Measurements from ENCODE around the gene FUOM.
"Not testable (repeated sequence)": the region's sequence is repeated elsewhere in the genome, so short reads cannot be mapped to it uniquely, and the experiment has no call there.

FUOM gene

GRCh38 chr10:133328358-133329343 is 29.2 kb downstream of the FUOM start:
- DNase-seq, result no peak

GRCh38 chr10:133327651-133328357 is 30.0 kb downstream of the FUOM start:
- DNase-seq, result no peak

- no peak for DNase-seq
Measured at GRCh38 chr10:133326745-133327650, 30.8 kb downstream of the FUOM start.

DNA sequence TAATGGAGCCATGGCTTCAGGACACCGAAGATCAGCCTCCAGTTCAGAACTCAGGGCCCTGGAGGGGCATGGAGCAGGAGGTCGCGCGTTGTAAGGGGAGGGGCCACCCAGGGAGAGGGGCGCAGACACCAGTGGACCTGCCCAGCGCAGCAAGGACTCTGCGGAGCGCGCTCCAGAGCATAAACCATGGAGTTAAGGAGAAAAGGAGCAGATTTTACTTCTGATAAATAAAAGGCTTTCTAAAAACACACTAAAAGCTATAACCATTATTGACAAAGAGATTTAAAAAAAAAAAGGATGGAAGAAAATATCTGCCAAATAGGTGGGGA is 31.6 kb downstream of the FUOM start:
- DNase-seq, result no peak

- DNase-seq, result no peak
Measured at GRCh38 chr10:133325440-133326222, 32.2 kb downstream of the FUOM start.

DNA sequence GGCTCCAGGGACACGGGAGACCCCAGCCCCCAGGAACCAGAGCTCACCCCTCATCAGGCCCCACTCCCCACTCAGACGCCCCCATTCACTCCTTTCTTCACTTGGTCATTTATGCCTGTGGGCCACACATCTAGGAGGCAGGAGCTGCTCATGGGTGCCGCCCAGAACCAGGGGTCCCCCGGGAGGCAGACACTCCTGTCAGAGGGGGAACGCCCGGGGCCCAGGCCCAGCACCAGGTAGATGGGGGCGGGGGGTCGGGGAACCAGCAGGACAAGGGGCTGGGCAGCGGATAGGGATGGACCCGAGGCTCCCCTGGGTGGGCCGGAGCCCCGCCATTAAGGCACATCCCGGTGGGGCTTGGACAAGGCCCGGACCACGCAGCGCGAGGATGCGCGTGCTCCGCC is 33.0 kb downstream of the FUOM start:
- no peak for DNase-seq

DNA sequence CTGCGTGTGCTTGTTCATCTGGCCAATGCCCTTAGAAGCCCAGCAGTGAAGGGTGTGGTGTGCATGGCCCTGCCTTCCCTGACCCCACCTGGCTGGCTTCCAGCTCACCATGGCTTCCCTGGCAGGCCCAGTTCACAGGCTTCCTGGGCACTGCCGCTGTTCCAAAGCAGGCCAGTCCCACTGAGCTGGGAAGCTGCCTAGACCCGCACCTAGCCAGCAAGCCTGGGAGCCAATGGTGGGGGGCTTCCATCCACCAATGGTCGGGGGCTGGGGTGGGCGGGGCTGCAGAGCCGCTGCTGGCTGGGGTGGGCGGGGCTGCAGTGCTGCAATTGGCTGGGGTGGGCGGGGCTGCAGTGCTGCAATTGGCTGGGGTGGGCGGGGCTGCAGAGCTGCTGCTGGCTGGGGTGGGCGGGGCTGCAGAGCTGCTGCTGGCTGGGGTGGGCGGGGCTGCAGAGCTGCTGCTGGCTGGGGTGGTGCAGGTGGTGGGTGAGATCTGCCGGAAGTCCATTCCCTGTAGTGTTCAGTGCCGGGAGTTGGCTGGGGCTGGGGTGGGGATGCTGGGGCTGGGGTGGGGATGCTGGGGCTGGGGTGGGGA is 33.5 kb downstream of the FUOM start:
- DNase-seq, result peak; percentile 75

- not testable (repeated sequence) for DNase-seq
Measured at GRCh38 chr10:133322064-133322709, 35.6 kb downstream of the FUOM start.

DNA sequence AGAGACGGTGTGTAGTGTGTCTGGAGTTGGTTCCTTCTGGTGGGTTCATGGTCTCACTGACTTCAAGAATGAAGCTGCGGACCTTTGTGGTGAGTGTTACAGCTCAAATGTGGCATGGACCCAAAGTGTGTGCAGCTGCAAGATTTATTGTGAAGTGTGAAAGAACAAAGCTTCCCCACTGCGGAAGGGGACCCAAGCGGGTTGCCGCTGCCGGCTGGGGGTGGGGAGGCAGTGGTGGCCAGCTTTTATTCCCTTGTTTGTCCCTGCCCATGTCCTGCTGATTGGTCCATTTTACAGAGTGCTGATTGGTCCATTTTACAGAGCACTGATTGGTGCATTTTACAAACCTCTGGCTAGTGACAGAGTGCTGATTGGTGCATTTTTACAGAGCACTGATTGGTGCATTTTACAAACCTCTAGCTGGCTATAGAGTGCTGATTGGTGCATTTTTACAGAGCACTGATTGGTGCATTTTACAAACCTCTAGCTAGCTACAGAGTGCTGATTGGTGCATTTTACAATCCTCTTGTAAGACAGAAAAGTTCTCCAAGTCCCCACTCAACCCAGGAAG is 36.9 kb downstream of the FUOM start:
- not testable (repeated sequence) for DNase-seq

DNA sequence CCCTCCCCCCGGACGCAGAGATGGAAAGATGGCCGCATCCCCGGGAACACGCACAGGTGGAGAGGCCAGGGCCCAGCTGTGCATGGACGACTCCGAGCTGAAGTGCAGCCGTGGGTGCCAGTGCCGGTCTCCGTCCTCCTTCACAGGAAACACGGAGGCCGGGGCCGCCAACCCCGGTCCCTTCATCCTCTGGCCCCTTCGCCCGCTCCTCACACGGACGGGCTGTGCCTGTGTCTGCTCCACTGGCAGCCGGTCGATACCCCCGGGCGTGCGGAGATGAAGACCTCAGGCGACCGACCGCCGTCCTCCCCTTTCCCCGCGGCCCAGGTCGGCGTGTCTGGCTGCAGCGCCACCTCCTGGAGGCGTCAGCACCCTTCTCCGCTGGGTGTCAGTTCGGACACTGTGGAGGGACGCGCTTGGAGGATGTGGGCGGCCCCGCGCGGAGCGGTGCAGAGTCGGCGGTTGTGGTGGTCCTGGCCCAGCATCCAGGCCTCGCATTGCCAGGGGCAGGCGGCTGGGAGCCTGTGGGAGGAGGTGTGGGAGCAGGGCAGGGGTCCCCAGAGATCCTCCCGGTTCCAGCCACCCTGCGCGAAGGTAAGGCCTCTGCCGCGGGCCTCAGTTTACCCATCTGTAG is 39.2 kb downstream of the FUOM start:
- DNase-seq, result peak; percentile 72

- DNase-seq, result no peak
Measured at GRCh38 chr10:133316732-133317131, 41.1 kb downstream of the FUOM start.

GRCh38 chr10:133316266-133316665 is 41.6 kb downstream of the FUOM start:
- DNase-seq, result no peak

GRCh38 chr10:133315847-133316246 is 42.0 kb downstream of the FUOM start:
- no peak for DNase-seq

DNA sequence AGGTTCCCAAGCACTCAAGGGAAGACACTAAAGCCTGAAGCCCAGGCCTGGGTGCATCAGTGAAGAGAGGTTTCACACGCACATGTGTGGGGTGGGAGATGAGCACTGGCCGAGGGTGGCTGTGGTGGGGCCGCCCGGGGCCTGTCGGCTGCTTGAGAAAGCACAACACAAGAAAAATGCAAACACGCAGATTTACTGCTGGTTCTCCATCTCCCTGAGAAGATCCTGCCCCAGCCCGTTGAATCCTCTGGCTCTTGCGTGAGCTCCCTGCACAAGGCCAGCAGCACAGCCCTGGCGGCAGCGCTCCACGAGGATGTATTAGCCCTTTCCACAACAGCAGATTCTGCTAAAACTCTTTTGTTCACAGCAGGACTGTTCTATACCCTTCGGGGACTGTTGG is 42.9 kb downstream of the FUOM start:
- DNase-seq, result no peak

- DNase-seq, result no peak
Measured at GRCh38 chr10:133313192-133313591, 44.6 kb downstream of the FUOM start.

DNA sequence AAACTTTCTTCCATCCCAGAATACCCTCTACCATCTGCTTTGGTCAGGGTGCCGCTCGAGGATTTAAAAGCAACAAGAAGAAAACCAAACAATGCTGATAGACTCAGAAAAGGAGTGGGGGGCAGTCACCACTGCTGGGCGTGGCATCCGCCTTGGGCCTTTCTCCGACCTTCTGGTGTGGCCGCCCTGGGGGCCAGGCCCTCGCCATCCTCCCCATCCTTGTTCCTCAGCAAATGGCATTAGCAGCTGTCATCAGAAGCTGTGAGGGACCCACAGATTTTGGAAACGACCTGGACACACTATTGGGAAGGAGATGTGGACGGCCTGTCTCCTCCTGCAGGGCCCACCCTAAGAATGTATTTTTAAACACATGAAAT is 45.1 kb downstream of the FUOM start:
- DNase-seq, result no peak

GRCh38 chr10:133312016-133312768 is 45.6 kb downstream of the FUOM start:
- DNase-seq, result no peak

DNA sequence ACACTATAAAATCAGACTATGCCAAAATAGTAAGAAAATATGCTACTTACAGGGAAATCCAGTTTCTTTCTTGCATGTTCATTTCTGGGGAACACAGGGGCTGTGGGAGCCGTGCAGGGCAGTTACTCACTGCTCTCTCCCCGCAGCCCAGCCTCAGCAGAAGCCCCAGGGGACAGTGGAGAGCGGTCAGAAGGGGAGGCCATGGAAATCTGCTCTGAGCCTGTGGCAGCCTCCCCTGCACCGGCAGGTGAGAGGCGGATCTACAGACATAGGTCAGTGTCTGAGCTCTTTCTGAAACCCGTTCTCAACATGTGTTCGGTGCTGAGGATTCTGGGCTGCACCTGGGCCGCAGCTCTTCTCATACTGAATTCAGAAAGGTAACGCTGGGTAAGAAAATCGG is 46.2 kb downstream of the FUOM start:
- DNase-seq, result no peak

- DNase-seq, result no peak
Measured at GRCh38 chr10:133310789-133311188, 47.0 kb downstream of the FUOM start.

DNA sequence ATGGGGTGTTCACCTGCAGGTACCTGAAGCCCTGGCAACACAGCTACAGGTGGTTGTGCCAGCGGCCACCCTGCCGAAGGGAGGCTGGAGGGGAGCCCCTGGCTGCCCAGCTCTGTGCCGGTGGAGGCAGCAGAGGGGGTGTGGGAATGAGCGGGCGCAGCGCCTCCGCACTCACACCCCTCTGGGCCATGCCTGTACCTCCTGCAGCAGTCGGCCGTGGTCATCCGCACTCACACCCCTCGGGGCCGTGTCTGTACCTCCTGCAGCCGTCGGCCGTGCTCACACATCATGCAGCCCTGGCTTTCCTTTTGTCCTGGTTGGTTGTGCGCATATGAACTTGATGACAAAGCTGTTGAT is 47.4 kb downstream of the FUOM start:
- no peak for DNase-seq
